ENCODE measurements around the gene TINCR. TPM values are rescaled to one million over a fixed set of nuclear protein-coding genes. Genes with fewer than 3 reads are reported as not detected.

TINCR gene
- polyA plus RNA-seq, 1 donor from 2014 or later: 2.0 TPM

DNA sequence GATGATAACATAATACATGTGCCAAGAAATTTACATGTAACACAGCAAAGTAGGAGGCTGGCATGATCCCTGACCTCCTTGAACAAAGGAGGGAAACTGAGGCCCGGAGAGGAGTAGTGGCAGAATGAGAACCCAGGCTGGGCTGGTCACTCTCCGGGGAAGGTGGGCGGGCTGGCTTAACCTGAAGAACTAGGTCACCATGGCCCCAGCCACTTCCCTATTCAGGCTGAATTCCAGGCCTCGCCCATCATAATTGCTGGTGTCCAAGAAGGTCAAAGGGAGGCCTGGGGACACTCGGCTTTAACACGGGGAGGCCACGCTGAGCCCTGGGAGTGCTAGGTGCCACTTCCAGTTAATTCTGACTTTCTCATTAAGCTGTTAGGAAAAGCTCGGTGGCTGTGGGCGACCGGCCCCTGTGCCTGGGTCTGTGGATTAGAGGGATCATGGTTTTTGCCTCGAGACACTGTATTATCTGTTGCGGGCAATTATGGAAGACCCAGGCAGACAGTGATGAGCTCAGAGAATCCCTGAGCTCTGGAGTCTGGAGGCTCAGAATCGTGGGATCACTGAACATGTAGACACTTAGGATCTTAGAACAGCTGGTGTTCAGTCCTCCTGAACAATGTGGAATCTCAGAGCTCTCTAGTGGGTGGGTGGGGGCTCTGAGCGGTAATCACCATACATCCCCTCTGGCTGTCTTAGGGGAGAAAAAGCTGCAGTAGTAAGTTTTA lies 5.0 kb upstream of the TINCR start:
- Histone ChIP-seq H4K20me1 (ENCODE audit: insufficient read depth) (no peaks in the 10 kb centered on the region), H2AFZ (ENCODE audit: low read depth, low read length) (no peak overlapping the region), H3K9ac (ENCODE audit: low read length) (no peak overlapping the region), H3K4me3 (ENCODE audit: low read length) (no peak overlapping the region), H3K4me2 (ENCODE audit: low read length) (no peak overlapping the region), H3K27me3 (ENCODE audit: insufficient read depth, low read depth, low read length) (no peaks in the 10 kb centered on the region), H3K27ac (ENCODE audit: low read length) (no peak overlapping the region), H3K9me3 (ENCODE audit: low read length) (no peaks in the 10 kb centered on the region), H3K79me2 (replicated peaks; ENCODE audit: insufficient read depth, low read length) (no peaks in the 10 kb centered on the region), H3K9me2 (ENCODE audit: insufficient read depth, low read length) (no peaks in the 10 kb centered on the region), H3K36me3 (ENCODE audit: insufficient read depth, low read length) (no peaks in the 10 kb centered on the region), H3F3A (ENCODE audit: insufficient read depth, low read length, poor library complexity, severe bottlenecking) (no peaks in the 10 kb centered on the region)
- TF ChIP-seq SMC3 (conservative IDR thresholded peaks at IDR 0.05; ENCODE audit: poor library complexity) (no peak), EZH2 (IDR thresholded peaks at IDR 0.05; ENCODE audit: borderline replicate concordance, insufficient read depth, low read length, poor library complexity, severe bottlenecking) (no peak), POLR2AphosphoS5 (IDR thresholded peaks at IDR 0.05) (no peak), MXI1 (conservative IDR thresholded peaks at IDR 0.05; ENCODE audit: poor library complexity, severe bottlenecking) (no peak), RAD21 (conservative IDR thresholded peaks at IDR 0.05) (no peak), EP300 (conservative IDR thresholded peaks at IDR 0.05; ENCODE audit: poor library complexity, severe bottlenecking) (no peak), TAF1 (IDR thresholded peaks at IDR 0.05; ENCODE audit: low read depth) (no peak)
- TF ChIP-seq, protein P1, sequence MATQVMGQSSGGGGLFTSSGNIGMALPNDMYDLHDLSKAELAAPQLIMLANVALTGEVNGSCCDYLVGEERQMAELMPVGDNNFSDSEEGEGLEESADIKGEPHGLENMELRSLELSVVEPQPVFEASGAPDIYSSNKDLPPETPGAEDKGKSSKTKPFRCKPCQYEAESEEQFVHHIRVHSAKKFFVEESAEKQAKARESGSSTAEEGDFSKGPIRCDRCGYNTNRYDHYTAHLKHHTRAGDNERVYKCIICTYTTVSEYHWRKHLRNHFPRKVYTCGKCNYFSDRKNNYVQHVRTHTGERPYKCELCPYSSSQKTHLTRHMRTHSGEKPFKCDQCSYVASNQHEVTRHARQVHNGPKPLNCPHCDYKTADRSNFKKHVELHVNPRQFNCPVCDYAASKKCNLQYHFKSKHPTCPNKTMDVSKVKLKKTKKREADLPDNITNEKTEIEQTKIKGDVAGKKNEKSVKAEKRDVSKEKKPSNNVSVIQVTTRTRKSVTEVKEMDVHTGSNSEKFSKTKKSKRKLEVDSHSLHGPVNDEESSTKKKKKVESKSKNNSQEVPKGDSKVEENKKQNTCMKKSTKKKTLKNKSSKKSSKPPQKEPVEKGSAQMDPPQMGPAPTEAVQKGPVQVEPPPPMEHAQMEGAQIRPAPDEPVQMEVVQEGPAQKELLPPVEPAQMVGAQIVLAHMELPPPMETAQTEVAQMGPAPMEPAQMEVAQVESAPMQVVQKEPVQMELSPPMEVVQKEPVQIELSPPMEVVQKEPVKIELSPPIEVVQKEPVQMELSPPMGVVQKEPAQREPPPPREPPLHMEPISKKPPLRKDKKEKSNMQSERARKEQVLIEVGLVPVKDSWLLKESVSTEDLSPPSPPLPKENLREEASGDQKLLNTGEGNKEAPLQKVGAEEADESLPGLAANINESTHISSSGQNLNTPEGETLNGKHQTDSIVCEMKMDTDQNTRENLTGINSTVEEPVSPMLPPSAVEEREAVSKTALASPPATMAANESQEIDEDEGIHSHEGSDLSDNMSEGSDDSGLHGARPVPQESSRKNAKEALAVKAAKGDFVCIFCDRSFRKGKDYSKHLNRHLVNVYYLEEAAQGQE (IDR thresholded peaks at IDR 0.05; ENCODE audit: borderline replicate concordance): no peak
- TF ChIP-seq, protein P2, sequence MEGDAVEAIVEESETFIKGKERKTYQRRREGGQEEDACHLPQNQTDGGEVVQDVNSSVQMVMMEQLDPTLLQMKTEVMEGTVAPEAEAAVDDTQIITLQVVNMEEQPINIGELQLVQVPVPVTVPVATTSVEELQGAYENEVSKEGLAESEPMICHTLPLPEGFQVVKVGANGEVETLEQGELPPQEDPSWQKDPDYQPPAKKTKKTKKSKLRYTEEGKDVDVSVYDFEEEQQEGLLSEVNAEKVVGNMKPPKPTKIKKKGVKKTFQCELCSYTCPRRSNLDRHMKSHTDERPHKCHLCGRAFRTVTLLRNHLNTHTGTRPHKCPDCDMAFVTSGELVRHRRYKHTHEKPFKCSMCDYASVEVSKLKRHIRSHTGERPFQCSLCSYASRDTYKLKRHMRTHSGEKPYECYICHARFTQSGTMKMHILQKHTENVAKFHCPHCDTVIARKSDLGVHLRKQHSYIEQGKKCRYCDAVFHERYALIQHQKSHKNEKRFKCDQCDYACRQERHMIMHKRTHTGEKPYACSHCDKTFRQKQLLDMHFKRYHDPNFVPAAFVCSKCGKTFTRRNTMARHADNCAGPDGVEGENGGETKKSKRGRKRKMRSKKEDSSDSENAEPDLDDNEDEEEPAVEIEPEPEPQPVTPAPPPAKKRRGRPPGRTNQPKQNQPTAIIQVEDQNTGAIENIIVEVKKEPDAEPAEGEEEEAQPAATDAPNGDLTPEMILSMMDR (IDR thresholded peaks at IDR 0.05; ENCODE audit: poor library complexity, severe bottlenecking): no peak

DNA sequence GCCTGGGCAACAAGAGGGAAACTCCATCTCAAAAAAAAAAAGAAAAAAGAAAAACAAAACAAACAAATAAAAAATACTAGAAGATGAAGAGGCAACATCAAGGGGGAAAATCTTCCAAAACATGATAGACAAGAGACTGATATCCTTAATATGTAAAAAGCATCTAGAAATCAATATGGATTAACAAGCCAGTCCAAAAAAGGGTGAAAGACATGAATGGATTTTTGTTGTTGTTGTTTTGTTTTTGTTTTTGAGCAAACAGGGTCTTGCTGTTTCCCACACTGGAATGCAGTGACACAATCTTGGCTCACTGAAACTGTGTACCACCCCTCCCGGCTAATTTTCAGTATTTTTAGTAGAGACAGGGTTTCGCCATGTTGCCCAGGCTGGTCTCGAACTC lies 4.0 kb upstream of the TINCR start:
- Histone ChIP-seq H3K27me3 (ENCODE audit: insufficient read depth, low read depth, low read length) (peaks cover 4% of the 10 kb centered on the region), H3K9ac (ENCODE audit: low read length) (no peak overlapping the region), H3K36me3 (ENCODE audit: insufficient read depth, low read length) (no peaks in the 10 kb centered on the region), H3K4me3 (ENCODE audit: low read length) (no peak overlapping the region), H4K20me1 (ENCODE audit: insufficient read depth) (no peaks in the 10 kb centered on the region), H3K4me2 (ENCODE audit: low read length) (no peak overlapping the region), H3K27ac (ENCODE audit: low read length) (no peak overlapping the region), H3K9me3 (ENCODE audit: low read length) (no peaks in the 10 kb centered on the region), H2AFZ (ENCODE audit: low read depth, low read length) (no peak overlapping the region), H3F3A (ENCODE audit: insufficient read depth, low read length, poor library complexity, severe bottlenecking) (no peaks in the 10 kb centered on the region), H3K9me2 (ENCODE audit: insufficient read depth, low read length) (no peaks in the 10 kb centered on the region), H3K79me2 (replicated peaks; ENCODE audit: insufficient read depth, low read length) (no peaks in the 10 kb centered on the region)
- TF ChIP-seq EZH2 (IDR thresholded peaks at IDR 0.05; ENCODE audit: borderline replicate concordance, insufficient read depth, low read length, poor library complexity, severe bottlenecking) (no peak), EP300 (conservative IDR thresholded peaks at IDR 0.05; ENCODE audit: poor library complexity, severe bottlenecking) (no peak), MXI1 (conservative IDR thresholded peaks at IDR 0.05; ENCODE audit: poor library complexity, severe bottlenecking) (no peak), SMC3 (conservative IDR thresholded peaks at IDR 0.05; ENCODE audit: poor library complexity) (no peak), POLR2AphosphoS5 (IDR thresholded peaks at IDR 0.05) (no peak), TAF1 (IDR thresholded peaks at IDR 0.05; ENCODE audit: low read depth) (no peak), RAD21 (conservative IDR thresholded peaks at IDR 0.05) (no peak)
- TF ChIP-seq, protein P1 (IDR thresholded peaks at IDR 0.05; ENCODE audit: borderline replicate concordance): no peak
- TF ChIP-seq, protein P2 (IDR thresholded peaks at IDR 0.05; ENCODE audit: poor library complexity, severe bottlenecking): no peak

Data from neural cell (in vitro differentiated cells).